NCI-H774 (cell line): ENCODE measurements around the gene WWC2.
A peak's percentile ranks its signal among the peaks of the same experiment; 100 is the strongest.

ENCODE experiments used
- DNase-seq: peaks from one replicate; lab custom pipeline; 2025; lab: John Stamatoyannopoulos, UW

WWC2 gene

GRCh38 chr4:183256756-183257385 is 157.8 kb downstream of the WWC2 start:
- no peak for DNase-seq

GRCh38 chr4:183257808-183258207 is 158.8 kb downstream of the WWC2 start:
- DNase-seq: no peak

GRCh38 chr4:183260491-183261151 is 161.6 kb downstream of the WWC2 start:
- DNase-seq: no peak

GRCh38 chr4:183261953-183262775 is 163.1 kb downstream of the WWC2 start:
- DNase-seq: peak; percentile 34

- no peak for DNase-seq
Measured at GRCh38 chr4:183262776-183263100, 163.7 kb downstream of the WWC2 start.

- DNase-seq: no peak
Measured at GRCh38 chr4:183263787-183264386, 164.8 kb downstream of the WWC2 start.

GRCh38 chr4:183264614-183265013 is 165.6 kb downstream of the WWC2 start:
- no peak for DNase-seq

- DNase-seq: no peak
Measured at GRCh38 chr4:183266371-183266770, 167.3 kb downstream of the WWC2 start.

- no peak for DNase-seq
Measured at GRCh38 chr4:183268556-183268955, 169.5 kb downstream of the WWC2 start.

GRCh38 chr4:183272384-183272783 is 173.3 kb downstream of the WWC2 start:
- DNase-seq: no peak

- no peak for DNase-seq
Measured at GRCh38 chr4:183276106-183276505, 177.0 kb downstream of the WWC2 start.

GRCh38 chr4:183284258-183284785 is 185.3 kb downstream of the WWC2 start:
- no peak for DNase-seq

GRCh38 chr4:183284965-183285364 is 185.9 kb downstream of the WWC2 start:
- no peak for DNase-seq

- DNase-seq: no peak
Measured at GRCh38 chr4:183285886-183286285, 186.8 kb downstream of the WWC2 start.

- DNase-seq: no peak
Measured at GRCh38 chr4:183286590-183287308, 187.7 kb downstream of the WWC2 start.

- DNase-seq: no peak
Measured at GRCh38 chr4:183287309-183287659, 188.2 kb downstream of the WWC2 start.

GRCh38 chr4:183287677-183288076 is 188.6 kb downstream of the WWC2 start:
- no peak for DNase-seq

GRCh38 chr4:183288955-183289354 is 189.9 kb downstream of the WWC2 start:
- DNase-seq: no peak

GRCh38 chr4:183289688-183290087 is 190.6 kb downstream of the WWC2 start:
- DNase-seq: no peak

- no peak for DNase-seq
Measured at GRCh38 chr4:183291070-183291469, 192.0 kb downstream of the WWC2 start.

GRCh38 chr4:183295711-183296110 is 196.7 kb downstream of the WWC2 start:
- no peak for DNase-seq

GRCh38 chr4:183297675-183298074 is 198.6 kb downstream of the WWC2 start:
- no peak for DNase-seq
